Erythroblast (primary cell): ENCODE results near the gene IBA57.

Source experiments
- GATA1 ChIP-seq: IDR thresholded peaks from 2 replicates; pipeline ENCODE4 v1.6.1; 2011; ENCODE audit warnings: low read depth, mild to moderate bottlenecking, control low read depth, low read length, moderate library complexity
- POLR2A ChIP-seq: IDR thresholded peaks from 2 replicates; pipeline ENCODE4 v1.6.1; 2011; ENCODE audit warnings: mild to moderate bottlenecking, low read length

GRCh38 chr1:228162286-228163006 lies 3.2 kb upstream of the IBA57 start:
- TF ChIP-seq POLR2A (no peak), GATA1 (no peak)
